Measurements from ENCODE around the gene KLHL26. TPM values are rescaled to one million over a fixed set of nuclear protein-coding genes. Genes with fewer than 3 reads are reported as not detected.

Gene KLHL26
- polyA plus RNA-seq, 1 donor = 5.2 TPM

DNA sequence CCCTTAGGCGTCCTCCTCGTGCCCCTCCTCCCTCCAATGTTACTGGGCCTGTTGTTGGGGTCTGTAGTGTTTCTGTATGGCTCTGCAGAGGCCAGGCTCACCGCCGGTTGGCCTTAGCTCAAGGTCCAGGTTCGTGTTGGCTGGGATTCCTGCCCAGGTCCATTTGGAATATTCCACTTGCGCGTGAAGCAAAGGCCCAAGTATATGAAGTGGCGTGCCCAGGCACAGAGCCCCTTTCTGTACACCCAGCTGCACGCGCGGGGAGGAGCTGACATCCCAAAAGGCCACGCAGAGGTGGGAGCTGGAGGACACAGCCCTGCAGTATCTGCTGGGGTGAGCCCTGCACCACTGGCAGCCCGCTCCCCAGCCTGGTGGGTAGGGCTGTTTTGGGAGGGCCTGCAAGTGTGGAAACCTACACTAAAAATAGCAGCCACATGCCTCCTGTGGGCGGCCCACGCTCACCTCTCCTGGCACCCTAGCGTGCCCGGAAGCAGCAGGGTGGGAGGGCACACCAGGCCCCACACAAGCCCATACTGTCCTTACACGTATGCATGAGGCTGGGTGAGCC is 76.8 kb downstream of the KLHL26 start:
- no peak for DNase-seq

DNA sequence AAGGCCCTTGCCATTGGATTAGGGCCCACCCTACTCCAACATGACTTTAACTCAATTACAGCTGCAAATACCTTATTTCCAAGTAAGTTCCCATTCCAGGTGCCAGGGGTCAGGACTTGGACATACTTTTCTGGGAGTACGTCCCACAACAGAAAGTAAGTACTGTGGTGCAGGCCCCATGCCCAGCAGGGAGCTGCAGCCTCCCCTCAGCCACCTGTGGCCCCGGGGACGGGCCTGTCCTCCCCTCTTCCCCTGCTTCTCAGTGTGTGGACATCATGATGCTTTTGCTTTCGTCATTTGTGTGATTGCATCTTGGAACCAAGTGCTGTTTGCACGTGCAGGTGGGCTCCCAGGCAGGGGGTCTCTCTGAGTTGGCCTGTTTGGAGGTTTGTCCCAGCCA is 78.6 kb downstream of the KLHL26 start:
- DNase-seq = no peak

DNA sequence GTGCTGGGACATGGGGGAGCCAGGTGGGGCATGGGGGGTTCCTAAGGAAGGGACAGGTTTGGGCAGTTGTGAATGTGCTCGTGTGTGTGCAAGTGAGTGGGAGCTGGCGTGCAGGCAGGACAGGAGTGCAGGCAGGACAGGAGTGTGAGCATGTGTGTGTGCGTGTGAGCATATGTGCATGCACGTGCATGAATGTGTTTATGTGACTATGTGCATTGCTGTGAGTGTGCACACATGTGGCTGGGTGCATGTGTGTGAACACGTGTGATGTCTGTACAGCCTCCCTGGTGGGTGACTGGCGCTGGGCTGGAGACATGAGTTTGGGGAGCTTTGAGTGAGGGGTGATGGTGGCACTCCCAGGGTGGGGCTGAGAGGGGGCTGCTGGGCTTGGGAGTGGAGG is 80.0 kb downstream of the KLHL26 start:
- no peak for DNase-seq

- no peak for DNase-seq
These were observed 80.8 kb downstream of the KLHL26 start for GRCh38 chr19:18717601-18718000.

- no peak for DNase-seq
These were observed 81.2 kb downstream of the KLHL26 start for GRCh38 chr19:18718015-18718526.

- no peak for DNase-seq
These were observed 82.1 kb downstream of the KLHL26 start for GRCh38 chr19:18718846-18719458.

DNA sequence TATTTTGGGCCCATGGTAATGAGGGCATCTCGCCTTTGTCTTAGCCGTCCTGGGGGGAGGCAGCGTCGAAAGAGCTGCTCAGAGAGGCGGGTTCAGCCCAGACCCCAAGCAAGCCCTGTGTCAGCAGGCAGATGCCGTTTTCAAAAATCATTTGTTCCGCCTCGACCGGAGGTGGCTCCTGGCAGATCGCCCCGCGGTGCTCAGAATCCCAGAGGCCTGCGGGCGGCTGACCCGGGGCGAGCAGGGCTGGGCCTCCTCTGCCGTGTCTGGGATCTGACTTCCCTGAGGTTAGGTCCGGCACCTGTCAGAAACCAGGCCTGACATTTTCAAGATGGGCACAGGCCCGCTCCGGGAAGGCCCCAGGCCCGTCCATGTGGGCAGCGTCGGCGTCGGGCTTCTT is 82.7 kb downstream of the KLHL26 start:
- no peak for DNase-seq

Other genes starting within 250 kb of the KLHL26 start
- gene LRRC25, start 239.4 kb upstream of the KLHL26 start, polyA plus RNA-seq (ENCODE audit: insufficient read length) = 0.52 TPM
- 57.8 TPM for gene SSBP4, start 217.6 kb upstream of the KLHL26 start, polyA plus RNA-seq (ENCODE audit: insufficient read length)
- gene ISYNA1, start 198.9 kb upstream of the KLHL26 start, polyA plus RNA-seq (ENCODE audit: insufficient read length) = 101 TPM
- gene ELL, start 115.0 kb upstream of the KLHL26 start, polyA plus RNA-seq (ENCODE audit: insufficient read length) = 8.4 TPM
- 152 TPM for gene FKBP8, start 93.5 kb upstream of the KLHL26 start, polyA plus RNA-seq (ENCODE audit: insufficient read length)
- gene KXD1, start 79.2 kb upstream of the KLHL26 start, polyA plus RNA-seq (ENCODE audit: insufficient read length) = 56.5 TPM
- 717 TPM for gene UBA52, start 65.2 kb upstream of the KLHL26 start, polyA plus RNA-seq (ENCODE audit: insufficient read length)
- gene REX1BD, start 48.2 kb upstream of the KLHL26 start, polyA plus RNA-seq (ENCODE audit: insufficient read length) = 22.5 TPM
- 3.4 TPM for gene CRLF1, start 30.2 kb upstream of the KLHL26 start, polyA plus RNA-seq (ENCODE audit: insufficient read length)
- gene TMEM59L, start 24.2 kb upstream of the KLHL26 start, polyA plus RNA-seq (ENCODE audit: insufficient read length) = 2.5 TPM
- gene CRTC1, start 46.7 kb downstream of the KLHL26 start, polyA plus RNA-seq (ENCODE audit: insufficient read length) = 16.7 TPM
- 0.55 TPM for gene COMP, start 154.3 kb downstream of the KLHL26 start, polyA plus RNA-seq (ENCODE audit: insufficient read length)
- gene UPF1, start 194.9 kb downstream of the KLHL26 start, polyA plus RNA-seq (ENCODE audit: insufficient read length) = 49.1 TPM

Data from left kidney (tissue), 2 donors.